ENCODE data around the gene TMCO1.
A peak's percentile ranks its signal among the peaks of the same experiment; 100 is the strongest.
"Not testable (repeated sequence)": the region's sequence is repeated elsewhere in the genome, so short reads cannot be mapped to it uniquely, and the experiment has no call there.

Gene TMCO1, protein sequence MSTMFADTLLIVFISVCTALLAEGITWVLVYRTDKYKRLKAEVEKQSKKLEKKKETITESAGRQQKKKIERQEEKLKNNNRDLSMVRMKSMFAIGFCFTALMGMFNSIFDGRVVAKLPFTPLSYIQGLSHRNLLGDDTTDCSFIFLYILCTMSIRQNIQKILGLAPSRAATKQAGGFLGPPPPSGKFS

DNA sequence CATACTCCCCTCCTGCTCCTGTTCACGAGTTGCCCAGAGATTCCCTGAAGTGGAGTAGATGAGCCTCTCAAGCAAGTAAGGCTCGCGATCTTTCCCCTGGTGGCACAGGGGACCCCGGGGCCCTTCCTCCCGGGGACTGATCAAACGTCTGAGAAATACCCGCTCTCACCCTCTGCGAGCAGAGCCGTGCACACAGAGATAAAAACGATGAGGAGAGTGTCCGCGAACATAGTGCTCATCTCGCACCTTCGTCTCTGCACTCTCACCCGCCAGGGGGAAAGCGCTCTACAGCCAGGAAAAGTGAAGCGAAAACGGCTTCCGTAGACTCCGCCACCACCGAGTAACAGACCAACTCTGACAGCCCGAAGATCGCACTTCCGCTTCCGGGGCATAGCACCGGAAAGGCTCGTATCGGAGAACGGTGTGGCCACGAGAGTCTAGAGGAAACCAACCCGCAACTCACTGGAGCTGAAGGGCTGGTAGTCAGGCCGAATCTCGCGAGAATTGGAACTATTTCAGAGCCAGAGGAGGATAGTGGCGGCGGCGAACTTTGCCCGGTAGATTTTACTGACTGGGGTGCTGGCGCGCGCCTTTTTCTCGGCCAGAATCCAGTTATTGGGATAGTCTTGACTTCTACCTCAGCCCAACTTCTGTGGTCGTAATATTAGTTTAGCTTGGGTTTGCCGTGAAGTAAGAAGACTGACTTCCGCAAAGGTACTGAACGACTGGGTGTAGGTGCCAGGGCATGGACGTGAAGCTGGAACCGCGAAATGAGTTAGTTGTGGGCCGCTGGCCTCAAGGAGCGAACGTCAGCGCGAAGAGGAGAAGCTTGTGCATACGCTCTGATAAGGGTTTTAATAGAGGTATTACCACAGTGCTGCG lies at the start of gene TMCO1:
Gene TMCO1, minus strand, starts transcription at position 356 of the 882 bp plus-strand sequence. Its CDS starts 117 bp downstream, at position 239.
- H3K9me3 Mint-ChIP-seq = no peaks in the 10 kb centered on the region
- peak within 1 kb of the TSS; percentile 95 to 98 (median 97) for H3K27ac Mint-ChIP-seq
- TF ChIP-seq, protein P1, sequence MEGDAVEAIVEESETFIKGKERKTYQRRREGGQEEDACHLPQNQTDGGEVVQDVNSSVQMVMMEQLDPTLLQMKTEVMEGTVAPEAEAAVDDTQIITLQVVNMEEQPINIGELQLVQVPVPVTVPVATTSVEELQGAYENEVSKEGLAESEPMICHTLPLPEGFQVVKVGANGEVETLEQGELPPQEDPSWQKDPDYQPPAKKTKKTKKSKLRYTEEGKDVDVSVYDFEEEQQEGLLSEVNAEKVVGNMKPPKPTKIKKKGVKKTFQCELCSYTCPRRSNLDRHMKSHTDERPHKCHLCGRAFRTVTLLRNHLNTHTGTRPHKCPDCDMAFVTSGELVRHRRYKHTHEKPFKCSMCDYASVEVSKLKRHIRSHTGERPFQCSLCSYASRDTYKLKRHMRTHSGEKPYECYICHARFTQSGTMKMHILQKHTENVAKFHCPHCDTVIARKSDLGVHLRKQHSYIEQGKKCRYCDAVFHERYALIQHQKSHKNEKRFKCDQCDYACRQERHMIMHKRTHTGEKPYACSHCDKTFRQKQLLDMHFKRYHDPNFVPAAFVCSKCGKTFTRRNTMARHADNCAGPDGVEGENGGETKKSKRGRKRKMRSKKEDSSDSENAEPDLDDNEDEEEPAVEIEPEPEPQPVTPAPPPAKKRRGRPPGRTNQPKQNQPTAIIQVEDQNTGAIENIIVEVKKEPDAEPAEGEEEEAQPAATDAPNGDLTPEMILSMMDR (IDR thresholded peaks at IDR 0.05; ENCODE audit: unreplicated experiment in 3 of 3) = no peak
- H3K4me1 Mint-ChIP-seq = peaks cover 43% of the 10 kb centered on the region
- peaks cover 46% of the 10 kb centered on the region for H3K36me3 Mint-ChIP-seq (ENCODE audit: low read depth)
- H3K4me3 Mint-ChIP-seq = peak within 1 kb of the TSS; percentile 98 to 99 (median 98)
- H3K27me3 Mint-ChIP-seq (ENCODE audit: low read depth) = no peaks in the 10 kb centered on the region

DNA sequence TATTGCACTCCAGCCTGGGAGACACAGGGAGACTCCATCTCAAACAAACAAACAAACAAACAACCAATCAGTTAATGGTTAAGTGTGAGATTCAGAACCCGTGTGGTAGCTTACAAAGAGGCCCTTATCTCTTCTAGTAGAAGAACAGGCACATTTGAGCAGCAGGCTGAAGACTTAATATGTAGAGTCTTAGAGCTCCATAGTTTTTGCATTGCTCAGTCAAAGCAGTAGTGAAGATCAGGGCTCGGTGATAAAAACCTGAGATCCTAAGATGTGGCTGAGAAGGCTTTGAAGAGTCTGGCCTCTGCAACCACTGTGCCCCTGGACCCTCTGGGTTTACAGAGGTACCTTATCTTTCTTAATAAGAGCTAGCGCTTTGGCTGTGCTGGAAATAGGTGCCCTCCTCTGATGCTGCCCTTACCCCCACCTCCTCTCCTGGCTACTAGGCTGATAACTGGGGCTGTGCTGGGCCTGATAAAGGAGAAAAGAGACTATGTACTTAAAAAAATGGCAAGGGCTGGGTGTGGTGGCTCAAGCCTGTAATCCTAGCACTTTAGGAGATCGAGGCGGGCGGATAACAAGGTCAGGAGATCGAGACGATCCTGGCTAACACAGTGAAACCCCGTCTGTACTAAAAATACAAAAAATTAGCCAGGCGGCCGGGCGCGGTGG lies 48.3 kb upstream of the TMCO1 start:
- TF ChIP-seq, protein P1 (IDR thresholded peaks at IDR 0.05; ENCODE audit: unreplicated experiment in 3 of 3) = no peak

DNA sequence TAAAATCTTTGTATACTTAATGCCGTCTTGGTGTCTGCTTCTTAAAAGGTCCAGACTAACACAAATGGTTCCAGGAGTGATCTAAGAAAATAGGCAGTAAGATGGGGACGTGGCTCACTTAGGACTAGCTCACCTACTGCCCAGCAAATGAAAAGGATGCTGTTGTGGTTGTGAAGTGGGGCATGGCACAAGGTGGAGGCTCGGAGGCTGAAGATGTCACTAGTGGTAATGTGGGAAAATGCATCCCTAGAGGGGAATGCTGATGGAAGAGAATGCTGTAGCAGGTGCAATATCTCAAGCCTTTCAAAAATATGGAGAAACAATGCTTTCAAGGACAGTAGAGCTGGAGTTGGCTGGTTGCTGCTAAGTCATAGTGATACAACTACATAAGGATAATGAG lies 47.5 kb upstream of the TMCO1 start:
- no peaks in the 10 kb centered on the region for H3K4me1 Mint-ChIP-seq
- no peak overlapping the region for H3K4me3 Mint-ChIP-seq
- no peaks in the 10 kb centered on the region for H3K27me3 Mint-ChIP-seq (ENCODE audit: low read depth)
- TF ChIP-seq, protein P1 (IDR thresholded peaks at IDR 0.05; ENCODE audit: unreplicated experiment in 3 of 3) = no peak
- no peak overlapping the region for H3K27ac Mint-ChIP-seq
- H3K9me3 Mint-ChIP-seq = no peaks in the 10 kb centered on the region
- no peaks in the 10 kb centered on the region for H3K36me3 Mint-ChIP-seq (ENCODE audit: low read depth)

More for the DNA sequence above, 48.3 kb upstream of the TMCO1 start:
- peaks cover 4% of the 10 kb centered on the region for H3K27me3 Mint-ChIP-seq (ENCODE audit: low read depth)
- H3K4me1 Mint-ChIP-seq = no peaks in the 10 kb centered on the region
- H3K4me3 Mint-ChIP-seq = no peak overlapping the region
- H3K9me3 Mint-ChIP-seq = no peaks in the 10 kb centered on the region
- no peak overlapping the region for H3K27ac Mint-ChIP-seq
- H3K36me3 Mint-ChIP-seq (ENCODE audit: low read depth) = no peaks in the 10 kb centered on the region

DNA sequence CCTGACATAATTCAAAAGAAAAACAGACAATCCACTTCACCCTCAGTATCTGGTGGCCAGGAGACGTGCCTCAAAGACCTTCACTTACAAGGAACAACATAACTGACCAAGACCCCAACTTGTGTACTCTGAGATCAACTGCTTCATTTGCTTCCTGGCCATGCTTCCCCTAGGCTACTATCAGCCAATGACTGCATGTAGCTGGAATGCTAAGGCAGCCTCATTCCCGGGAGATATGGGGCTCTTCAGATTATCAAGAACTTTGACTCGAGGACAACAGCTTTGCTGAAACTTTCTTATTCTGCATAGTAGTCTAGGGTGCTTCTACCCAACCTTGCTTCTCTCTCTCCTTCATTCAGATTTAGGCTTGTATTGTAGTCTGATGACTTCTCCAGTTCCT lies 47.1 kb upstream of the TMCO1 start:
- no peaks in the 10 kb centered on the region for H3K9me3 Mint-ChIP-seq
- no peaks in the 10 kb centered on the region for H3K27me3 Mint-ChIP-seq (ENCODE audit: low read depth)
- no peaks in the 10 kb centered on the region for H3K36me3 Mint-ChIP-seq (ENCODE audit: low read depth)
- H3K4me1 Mint-ChIP-seq = no peaks in the 10 kb centered on the region
- H3K27ac Mint-ChIP-seq = no peak overlapping the region
- TF ChIP-seq, protein P1 (IDR thresholded peaks at IDR 0.05; ENCODE audit: unreplicated experiment in 3 of 3) = no peak
- no peak overlapping the region for H3K4me3 Mint-ChIP-seq

DNA sequence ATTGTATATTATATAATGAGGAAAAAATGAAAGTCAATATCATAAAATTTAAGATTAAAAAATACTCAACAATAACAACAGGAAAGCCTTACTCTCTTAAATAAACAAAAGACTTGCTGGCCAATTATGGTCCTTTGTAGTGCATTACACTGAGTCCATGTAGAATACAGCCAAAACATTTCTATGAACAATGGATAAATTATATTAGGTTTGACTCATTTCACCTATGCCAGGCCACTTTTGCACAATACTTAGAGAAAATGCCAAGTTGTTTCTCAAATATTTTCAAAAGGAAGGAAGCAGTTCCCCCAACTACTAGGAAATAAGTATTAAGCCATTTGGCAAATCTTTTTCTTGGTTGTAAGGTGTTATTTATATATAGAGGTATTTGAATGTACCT lies 38.9 kb upstream of the TMCO1 start:
- H3K27me3 Mint-ChIP-seq (ENCODE audit: low read depth) = peaks cover 2% of the 10 kb centered on the region
- H3K9me3 Mint-ChIP-seq = peaks cover 7% of the 10 kb centered on the region
- no peaks in the 10 kb centered on the region for H3K4me1 Mint-ChIP-seq

DNA sequence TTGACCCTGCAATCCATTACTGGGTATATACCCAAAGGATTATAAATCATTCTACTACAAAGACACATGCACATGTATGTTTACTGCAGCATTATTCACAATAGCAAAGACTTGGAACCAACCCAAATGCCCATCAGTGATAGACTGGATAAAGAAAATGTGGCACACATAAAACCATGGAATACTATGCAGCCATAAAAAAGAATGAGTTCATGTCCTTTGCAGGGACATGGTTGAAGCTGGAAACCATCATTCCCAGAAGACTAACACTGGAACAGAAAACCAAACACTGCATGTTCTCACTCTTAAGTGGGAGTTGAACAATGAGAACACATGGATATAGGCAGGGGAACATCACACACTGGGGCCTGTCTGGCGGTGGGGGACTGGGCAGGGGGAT lies 35.8 kb upstream of the TMCO1 start:
- not testable (repeated sequence) for H3K27me3 Mint-ChIP-seq (ENCODE audit: low read depth); H3K27ac Mint-ChIP-seq; H3K36me3 Mint-ChIP-seq (ENCODE audit: low read depth); H3K4me3 Mint-ChIP-seq; H3K4me1 Mint-ChIP-seq
- peaks cover 27% of the 10 kb centered on the region for H3K9me3 Mint-ChIP-seq

More for the DNA sequence above, 38.9 kb upstream of the TMCO1 start:
- TF ChIP-seq, protein P1 (IDR thresholded peaks at IDR 0.05; ENCODE audit: unreplicated experiment in 3 of 3) = no peak
- Mint-ChIP-seq H3K4me3 (no peak overlapping the region), H3K36me3 (ENCODE audit: low read depth) (no peaks in the 10 kb centered on the region), H3K27ac (no peak overlapping the region)

All from nephron (organoid).